Measurements from ENCODE around the gene TBCK. TPM values are rescaled to one million over a fixed set of nuclear protein-coding genes. Genes with fewer than 3 reads are reported as not detected.

TBCK gene
- total and polyA plus RNA-seq, 9 of the 15 experiments (the other 6 are each of a cell fraction or from before 2014, with no cell fraction given) = 5.3 to 26.6 (median 16.2) TPM

DNA sequence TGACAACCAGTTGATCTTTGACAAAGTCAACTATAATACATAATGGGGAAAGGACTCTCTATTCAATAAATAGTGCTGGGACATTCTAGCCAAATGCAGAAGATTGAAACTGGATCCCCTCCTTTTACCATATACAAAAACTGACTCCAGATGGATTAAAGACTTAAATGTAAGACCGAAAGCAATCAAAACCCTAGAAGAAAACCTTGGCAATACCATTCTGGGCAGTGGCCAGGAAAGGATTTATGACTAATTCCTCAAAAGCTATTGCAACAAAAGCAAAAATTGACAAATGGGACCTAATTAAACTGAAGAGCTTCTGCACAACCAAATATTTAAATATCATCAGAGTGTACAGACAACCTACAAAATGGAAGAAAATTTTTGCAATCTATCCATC, 235.6 kb downstream of the TBCK start:
- FAIRE-seq = no peak
- Histone ChIP-seq H4K20me1 (replicated peaks; ENCODE audit: control insufficient read depth, insufficient read depth, low read length) (no peaks in the 10 kb centered on the region), H3K9me3 (replicated peaks; ENCODE audit: control insufficient read depth, insufficient read depth, low read depth, low read length) (no peaks in the 10 kb centered on the region), H3K4me1 (replicated peaks in 1 of 2; ENCODE audit: control insufficient read depth in 2 of 2, insufficient read depth in 2 of 2, low read length in 2 of 2) (no peaks in the 10 kb centered on the region), H3K27ac (ENCODE audit: extremely low read depth, low read depth, low read length) (no peak overlapping the region), H3K4me3 (no peak overlapping the region), H3K27me3 (ENCODE audit: control insufficient read depth in 2 of 2, insufficient read depth in 2 of 2, low read length in 2 of 2) (no peaks in the 10 kb centered on the region), H3K9ac (ENCODE audit: insufficient read depth in 1 of 2, low read depth in 2 of 2, low read length in 2 of 2) (no peak overlapping the region), H3K4me2 (ENCODE audit: insufficient read depth, low read length) (no peak overlapping the region), H3K36me3 (ENCODE audit: control insufficient read depth, insufficient read depth, low read length) (no peaks in the 10 kb centered on the region), H3K9me1 (ENCODE audit: control insufficient read depth, insufficient read depth, low read length) (no peaks in the 10 kb centered on the region), H2AFZ (ENCODE audit: low read depth, low read length) (no peak overlapping the region), H3K79me2 (ENCODE audit: control insufficient read depth, insufficient read depth, low read length) (no peaks in the 10 kb centered on the region)
- ATAC-seq = no peak
- in situ Hi-C loops (cut with MboI) = no loop called here
- intact Hi-C loops (cut with micrococcal nuclease) = no loop called here
- ChIA-PET POLR2A (interaction anchor here (0.6 kb wide), 1 partner anchor 85 kb away, joined by 4 read pairs; no protein-coding TSS in a partner anchor), CTCF (ENCODE audit: low intra/inter-chr PET ratio) (no interaction called here)
- WGBS (ENCODE audit: insufficient coverage, low coverage, missing lambda C conversion rate) = 7% methylated on average over 1 of the region's 1 CpG
- BruUV-seq (replicated peaks) = no TSS peak
- TF ChIP-seq MCM7 (IDR thresholded peaks at IDR 0.05) = no peak
- TF ChIP-seq MEF2D (tag; conservative IDR thresholded peaks at IDR 0.05; ENCODE audit: low read depth) = no peak
- no peak for TF ChIP-seq ZBTB26 (CRISPR knock-in tag; IDR thresholded peaks at IDR 0.05)
- no peak for TF ChIP-seq POLR3G (IDR thresholded peaks at IDR 0.05; ENCODE audit: extremely low read depth, insufficient read length, insufficient replicate concordance)
- TF ChIP-seq ATF1 (CRISPR knock-in tag; IDR thresholded peaks at IDR 0.05) = no peak
- TF ChIP-seq ATF1 (tag; IDR thresholded peaks at IDR 0.05) = no peak
- TF ChIP-seq, protein P1, sequence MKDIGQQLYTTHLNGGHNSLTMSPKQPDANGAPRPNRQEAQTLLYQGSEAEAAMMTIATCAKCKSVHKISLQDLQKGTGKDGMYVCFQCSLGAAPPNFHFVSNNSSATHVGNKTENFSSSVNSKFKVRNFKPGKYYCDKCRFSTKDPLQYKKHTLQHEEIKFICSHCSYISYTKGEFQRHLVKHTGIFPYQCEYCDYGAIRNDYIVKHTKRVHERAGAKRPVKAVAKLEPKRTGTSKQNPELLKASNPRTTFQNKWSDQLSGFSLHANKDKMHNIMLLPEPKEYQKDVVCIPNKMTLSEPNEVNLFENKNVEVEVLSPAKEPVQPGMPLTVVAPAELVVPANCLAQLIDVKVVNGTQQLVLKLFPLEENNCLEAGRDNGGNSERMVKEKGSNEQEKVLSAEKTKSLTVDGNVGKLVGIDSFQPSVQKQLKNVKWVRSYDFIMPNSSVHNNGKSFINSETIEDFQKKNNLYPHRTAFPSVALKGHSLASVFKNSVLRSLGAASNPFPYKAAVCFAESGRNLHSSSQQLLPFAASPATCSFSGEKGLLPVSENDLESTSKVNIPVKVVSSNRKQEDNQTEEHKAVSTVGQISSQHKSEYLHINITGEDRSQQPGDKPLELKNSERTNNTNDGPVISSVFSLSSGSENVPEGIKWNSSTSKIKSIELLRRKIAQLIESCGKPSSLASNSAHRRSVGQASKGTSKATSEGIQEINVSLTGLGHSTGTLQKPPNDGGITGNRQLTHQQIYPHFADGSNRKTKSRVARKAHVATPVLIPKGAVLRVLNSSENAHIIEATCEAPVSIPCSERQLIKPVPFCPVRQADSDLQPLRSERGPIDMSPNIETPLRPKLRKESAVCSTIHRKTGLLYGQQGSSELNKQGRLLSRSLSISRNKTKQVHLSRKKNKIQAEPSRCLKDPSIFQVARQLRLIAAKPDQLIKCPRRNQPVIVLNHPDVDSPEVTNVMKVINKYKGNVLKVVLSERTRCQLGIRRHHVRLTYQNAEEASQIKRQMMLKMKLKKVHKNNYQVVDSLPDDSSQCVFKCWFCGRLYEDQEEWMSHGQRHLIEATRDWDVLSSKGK (CRISPR knock-in tag; IDR thresholded peaks at IDR 0.05) = no peak
- no peak for TF ChIP-seq RBM22 (IDR thresholded peaks at IDR 0.05; ENCODE audit: low read depth, low read length, poor library complexity, severe bottlenecking)
- TF ChIP-seq SPI1 (IDR thresholded peaks at IDR 0.05; ENCODE audit: borderline replicate concordance, low read depth, low read length) = no peak
- no peak for TF ChIP-seq ZNF778 (CRISPR knock-in tag; IDR thresholded peaks at IDR 0.05)
- TF ChIP-seq TEAD2 (tag; IDR thresholded peaks at IDR 0.05) = no peak
- TF ChIP-seq DEAF1 (CRISPR knock-in tag; IDR thresholded peaks at IDR 0.05) = no peak
- TF ChIP-seq NFXL1 (CRISPR knock-in tag; IDR thresholded peaks at IDR 0.05) = no peak
- no peak for TF ChIP-seq OTX1 (CRISPR knock-in tag; IDR thresholded peaks at IDR 0.05)
- DNase-seq (ENCODE audit: extremely low read depth in 1 of 4, low spot score in 3 of 4) = no peak

All from K562 (cell line).